ENCODE measurements around the gene PPP1R12C.

DNA sequence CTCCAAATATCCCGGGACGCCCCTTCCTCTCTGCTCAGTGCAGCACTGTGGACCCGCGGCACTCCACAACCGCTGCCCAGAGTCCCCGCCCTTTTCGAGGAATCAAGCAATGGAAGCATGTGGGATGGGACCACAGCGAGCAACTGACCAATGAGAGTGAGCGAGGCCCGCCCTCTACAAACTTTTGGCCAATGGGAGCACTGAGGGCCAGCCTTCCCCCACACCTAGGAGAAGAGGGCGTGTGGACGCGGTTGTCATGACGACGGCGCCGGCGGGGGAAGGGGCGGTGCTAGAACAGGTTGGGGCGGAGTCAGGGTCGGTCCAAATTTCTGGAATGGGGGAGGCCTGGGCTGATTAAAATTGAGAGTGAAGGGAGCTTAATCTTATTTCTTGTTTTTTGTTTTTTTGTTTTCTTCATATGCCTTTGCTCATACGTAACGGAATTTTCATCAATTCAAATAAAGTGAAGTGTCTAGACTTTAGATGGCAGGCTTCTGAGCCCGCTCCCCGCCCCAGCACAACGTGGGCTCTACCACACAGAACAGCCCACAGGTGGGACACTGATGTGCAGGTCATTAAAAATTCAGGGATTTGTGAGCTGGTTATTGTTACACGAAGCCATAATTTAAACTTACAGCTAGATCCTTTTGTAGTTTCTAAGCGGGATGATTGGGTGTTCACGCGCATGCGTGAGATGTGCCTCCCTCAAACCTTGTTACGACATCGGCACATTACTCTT lies 49.3 kb upstream of the PPP1R12C start, which contains the start of gene DNAAF3:
- TF ChIP-seq, protein P1, sequence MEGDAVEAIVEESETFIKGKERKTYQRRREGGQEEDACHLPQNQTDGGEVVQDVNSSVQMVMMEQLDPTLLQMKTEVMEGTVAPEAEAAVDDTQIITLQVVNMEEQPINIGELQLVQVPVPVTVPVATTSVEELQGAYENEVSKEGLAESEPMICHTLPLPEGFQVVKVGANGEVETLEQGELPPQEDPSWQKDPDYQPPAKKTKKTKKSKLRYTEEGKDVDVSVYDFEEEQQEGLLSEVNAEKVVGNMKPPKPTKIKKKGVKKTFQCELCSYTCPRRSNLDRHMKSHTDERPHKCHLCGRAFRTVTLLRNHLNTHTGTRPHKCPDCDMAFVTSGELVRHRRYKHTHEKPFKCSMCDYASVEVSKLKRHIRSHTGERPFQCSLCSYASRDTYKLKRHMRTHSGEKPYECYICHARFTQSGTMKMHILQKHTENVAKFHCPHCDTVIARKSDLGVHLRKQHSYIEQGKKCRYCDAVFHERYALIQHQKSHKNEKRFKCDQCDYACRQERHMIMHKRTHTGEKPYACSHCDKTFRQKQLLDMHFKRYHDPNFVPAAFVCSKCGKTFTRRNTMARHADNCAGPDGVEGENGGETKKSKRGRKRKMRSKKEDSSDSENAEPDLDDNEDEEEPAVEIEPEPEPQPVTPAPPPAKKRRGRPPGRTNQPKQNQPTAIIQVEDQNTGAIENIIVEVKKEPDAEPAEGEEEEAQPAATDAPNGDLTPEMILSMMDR (conservative IDR thresholded peaks at IDR 0.05; ENCODE audit: low read length): no peak
- TF ChIP-seq EZH2phosphoT487 (IDR thresholded peaks at IDR 0.05; ENCODE audit: borderline replicate concordance): no peak

Measured in Loucy (cell line).